RPMI7951 (cell line): Measurements from ENCODE around the gene ZNF540. TPM values are rescaled to one million over a fixed set of nuclear protein-coding genes. Genes with fewer than 3 reads are reported as not detected.
A peak's percentile ranks its signal among the peaks of the same experiment; 100 is the strongest.
"Not testable (repeated sequence)": the region's sequence is repeated elsewhere in the genome, so short reads cannot be mapped to it uniquely, and the experiment has no call there.

ENCODE experiments used
- DNase-seq: peaks from one replicate; pipeline ENCODE4 v3.0.0-alpha.2; 2012; ENCODE audit warnings: low read depth
- total RNA-seq: library from RNA; depleted of rRNA; stranded (reverse); fragments of >200 nt; shearing (Covaris generic); gene quantifications from 2 replicates; pipeline ENCODE4 v1.2.3, GENCODE V29; 2014; rRNA removed

ZNF540 gene
- 0.78 and 0.96 TPM in 2 replicates for total RNA-seq

DNA sequence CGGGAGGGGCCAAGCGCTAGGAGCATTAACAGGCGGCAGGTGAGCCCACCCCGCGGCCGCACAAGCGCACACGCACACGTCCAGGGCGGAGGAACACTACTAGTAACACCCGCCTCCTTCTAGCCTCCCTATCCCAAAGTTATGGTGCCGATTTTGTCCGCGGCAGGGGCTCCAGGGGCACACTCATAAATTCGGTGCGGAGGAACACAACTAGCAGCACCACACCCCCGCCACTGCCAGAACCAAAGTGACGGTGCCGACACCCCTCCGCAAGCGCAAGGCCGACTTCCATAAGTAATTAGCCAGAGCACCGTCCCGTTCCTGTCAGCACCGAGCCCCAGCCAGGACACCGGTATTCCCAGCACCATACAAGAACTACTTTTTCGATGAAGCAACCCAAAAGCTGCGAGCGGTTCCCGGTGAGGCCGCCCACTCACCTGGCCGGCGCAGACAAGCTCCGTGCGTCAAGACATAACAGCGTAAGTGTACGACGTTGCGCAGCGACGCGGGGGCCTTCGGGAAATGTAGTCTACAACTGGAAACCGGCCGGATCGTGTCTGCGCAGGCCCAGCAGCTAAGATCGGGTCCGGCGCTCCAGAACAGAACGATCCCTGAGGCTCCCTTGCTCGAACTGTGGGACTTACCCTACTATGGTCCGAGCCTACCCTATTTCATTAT, at the start of gene ZNF540, which contains the start of gene ZNF571:
ZNF540 (plus strand) TSS at position 573 of the 678 bp plus-strand sequence. CDS start 3,572 bp downstream, outside the sequence.
ZNF571 (minus strand) TSS at position 489 of the 678 bp plus-strand sequence. CDS start 8,116 bp downstream, outside the sequence.
- peak; percentile 88 for DNase-seq

DNA sequence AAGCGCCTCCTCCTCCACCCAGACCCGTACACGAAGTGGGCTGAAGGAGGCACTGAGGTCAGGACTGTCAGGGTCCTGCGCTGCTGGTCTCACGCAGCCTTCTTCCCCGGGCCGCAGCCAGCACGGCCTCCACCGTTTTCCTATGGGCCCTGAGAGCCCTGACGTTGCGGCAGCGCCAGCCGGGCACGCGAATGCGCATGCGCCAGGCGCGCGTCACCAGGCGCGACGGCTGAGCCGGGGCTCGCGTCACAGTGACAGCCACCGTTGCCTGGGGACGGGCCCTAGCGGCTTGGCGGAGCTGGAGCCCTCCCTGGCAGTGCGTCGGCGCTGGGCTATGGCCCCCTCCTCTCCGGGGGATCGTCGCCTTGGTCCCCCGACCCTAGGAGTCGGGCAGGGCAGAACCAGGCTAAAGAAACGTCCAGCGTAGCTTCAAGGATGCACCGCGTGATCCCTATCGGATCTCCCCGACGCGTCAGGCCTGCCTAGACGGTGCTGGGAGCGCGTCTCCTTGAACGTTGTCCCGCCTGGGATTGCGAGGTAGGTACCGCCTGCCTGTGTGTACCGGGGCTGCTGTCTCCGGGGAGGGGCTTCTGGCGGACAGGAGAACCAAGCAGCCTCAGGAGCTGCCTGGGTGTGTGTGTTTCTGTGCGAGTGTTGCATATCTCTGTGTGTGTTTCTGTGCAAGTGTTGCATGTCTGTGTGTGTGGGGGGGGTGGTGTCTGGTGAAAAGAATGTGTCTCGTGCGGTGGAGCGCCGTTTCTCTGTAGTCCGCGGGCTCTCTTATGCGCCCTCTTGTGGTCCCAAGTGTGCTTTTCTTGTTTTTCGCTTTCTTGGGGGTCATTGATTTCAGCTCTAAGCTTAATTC, 43.3 kb upstream of the ZNF540 start:
- peak; percentile 68 for DNase-seq

DNA sequence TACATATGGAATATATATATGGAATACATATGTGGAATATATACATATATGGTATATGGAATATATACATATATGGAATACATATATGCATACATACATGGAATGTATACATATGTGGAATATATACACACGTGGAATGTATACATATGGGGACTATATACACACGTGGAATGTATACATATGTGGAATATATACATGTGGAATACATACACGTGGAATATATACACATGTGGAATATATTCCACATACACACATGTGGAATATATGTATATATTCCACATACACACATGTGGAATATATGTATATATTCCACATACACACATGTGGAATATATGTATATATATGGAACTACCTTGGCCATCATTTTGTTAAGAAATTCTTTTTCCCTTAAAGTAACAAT, 31.2 kb upstream of the ZNF540 start:
- DNase-seq: no peak

DNA sequence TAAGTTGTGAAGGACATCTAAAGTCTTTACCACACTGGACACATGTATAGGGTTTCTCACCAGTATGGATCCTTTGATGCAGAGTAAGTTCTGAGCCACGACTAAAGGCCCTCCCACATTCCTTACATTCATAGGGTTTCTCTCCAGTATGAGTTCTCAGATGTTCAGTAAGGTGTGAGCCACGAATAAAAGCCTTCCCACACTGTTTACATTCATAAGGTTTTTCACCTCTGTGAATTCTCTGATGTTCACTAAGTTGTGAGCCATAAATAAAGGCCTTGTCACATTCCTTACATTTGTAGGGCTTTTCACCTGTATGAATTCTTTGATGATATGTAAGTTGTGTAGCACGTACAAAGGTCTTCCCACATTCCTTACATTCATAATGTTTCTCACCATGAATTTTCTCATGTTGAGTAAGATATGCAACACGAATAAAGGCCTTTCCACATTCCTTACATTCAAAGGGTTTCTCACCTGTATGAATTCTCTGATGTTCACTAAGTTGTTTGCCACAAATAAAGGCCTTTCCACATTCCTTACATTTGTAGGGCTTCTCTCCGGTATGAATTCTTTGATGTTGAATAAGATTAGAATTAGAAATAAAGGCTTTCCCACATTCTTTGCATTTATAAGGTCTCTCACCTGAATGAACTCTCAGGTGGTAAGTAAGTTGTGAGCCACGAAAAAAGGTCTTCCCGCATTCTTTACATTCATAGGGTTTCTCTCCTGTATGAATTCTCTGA, 29.9 kb upstream of the ZNF540 start:
- no peak for DNase-seq

DNA sequence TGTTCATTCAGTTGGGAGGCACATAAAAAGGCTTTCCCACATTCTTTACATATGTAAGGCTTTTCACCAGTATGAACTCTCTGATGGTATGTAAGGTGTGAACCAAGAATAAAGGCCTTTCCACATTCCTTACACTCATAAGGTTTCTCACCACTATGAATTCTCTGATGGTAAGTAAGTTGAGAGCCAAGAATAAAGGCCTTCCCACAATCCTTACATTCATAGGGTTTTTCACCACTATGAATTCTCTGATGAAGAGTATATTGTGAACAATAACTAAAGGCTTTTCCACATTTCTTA, 29.4 kb upstream of the ZNF540 start:
- DNase-seq: no peak

DNA sequence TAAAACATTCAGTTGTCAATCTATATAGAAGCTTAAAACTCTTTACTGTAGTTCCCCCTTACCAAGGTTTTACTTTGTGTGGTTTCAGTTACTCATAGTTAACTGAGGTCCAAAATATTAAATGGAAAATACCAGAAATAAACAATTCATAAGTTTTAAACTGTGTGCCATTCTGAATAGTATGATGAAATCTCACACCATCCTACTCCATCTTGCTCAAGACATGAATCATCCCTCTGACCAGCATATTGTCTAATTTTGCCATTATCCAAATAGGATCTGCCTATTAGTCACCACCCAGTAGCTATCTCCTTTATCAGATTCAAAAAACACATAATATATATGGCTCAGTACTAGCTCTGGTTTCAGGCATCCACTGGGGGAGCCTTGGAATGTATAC, 22.5 kb upstream of the ZNF540 start:
- peak; percentile 25 for DNase-seq

DNA sequence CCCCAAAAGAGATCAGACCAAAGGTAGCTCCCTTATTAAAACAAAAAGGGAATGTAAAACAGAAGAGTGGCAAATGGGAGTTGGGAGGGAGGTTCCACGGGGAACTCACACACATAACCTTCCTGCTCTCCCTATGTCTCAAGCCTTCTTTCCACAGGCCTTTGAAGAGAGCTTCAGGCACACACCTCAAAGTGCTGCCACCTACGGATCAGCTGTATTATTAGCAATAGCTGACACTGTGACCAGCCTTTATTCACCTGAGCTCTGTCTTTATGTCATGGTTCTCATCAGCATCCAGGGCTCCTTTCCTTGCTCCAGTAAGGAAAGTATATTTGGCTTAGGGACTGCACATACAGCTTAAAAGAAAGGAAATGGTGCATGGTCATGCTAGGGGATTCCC, 11.3 kb upstream of the ZNF540 start:
- no peak for DNase-seq

DNA sequence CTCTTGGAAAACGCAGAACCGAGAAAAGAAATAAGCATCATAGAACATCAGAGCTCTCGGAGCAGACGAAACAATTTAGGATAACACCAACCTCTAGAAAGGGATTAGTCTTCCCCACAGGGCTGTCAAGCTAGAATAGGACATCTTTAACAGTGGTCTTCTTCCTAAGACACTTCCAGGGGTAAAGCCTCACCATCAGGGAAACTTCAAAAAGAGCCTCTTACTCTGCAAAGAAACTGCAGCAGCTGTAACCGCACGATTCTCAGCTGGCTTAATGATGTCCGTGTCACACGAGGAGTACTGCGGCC, 726 bp upstream of the ZNF540 start:
- no peak for DNase-seq

DNA sequence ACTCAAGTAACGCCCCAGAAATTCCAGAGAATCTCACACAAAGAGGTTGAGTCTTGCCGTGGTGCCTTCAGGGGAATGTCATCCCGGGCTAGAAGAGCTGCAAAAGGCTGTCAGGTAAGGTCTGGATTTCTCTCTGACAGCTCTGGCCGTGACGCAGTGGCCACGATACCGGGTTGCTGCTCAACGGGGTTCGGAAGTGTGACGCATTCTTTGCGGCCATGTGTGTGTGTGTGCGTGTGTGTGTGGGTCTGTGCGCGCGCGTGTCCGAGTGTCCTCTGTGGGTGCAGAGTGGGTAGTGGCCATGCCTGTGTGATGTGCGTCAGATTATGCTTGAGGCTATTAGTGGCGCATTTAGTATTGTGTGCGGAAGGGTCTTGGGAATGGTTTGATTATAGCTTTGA, 306 bp downstream of the ZNF540 start:
- DNase-seq: peak; percentile 62

DNA sequence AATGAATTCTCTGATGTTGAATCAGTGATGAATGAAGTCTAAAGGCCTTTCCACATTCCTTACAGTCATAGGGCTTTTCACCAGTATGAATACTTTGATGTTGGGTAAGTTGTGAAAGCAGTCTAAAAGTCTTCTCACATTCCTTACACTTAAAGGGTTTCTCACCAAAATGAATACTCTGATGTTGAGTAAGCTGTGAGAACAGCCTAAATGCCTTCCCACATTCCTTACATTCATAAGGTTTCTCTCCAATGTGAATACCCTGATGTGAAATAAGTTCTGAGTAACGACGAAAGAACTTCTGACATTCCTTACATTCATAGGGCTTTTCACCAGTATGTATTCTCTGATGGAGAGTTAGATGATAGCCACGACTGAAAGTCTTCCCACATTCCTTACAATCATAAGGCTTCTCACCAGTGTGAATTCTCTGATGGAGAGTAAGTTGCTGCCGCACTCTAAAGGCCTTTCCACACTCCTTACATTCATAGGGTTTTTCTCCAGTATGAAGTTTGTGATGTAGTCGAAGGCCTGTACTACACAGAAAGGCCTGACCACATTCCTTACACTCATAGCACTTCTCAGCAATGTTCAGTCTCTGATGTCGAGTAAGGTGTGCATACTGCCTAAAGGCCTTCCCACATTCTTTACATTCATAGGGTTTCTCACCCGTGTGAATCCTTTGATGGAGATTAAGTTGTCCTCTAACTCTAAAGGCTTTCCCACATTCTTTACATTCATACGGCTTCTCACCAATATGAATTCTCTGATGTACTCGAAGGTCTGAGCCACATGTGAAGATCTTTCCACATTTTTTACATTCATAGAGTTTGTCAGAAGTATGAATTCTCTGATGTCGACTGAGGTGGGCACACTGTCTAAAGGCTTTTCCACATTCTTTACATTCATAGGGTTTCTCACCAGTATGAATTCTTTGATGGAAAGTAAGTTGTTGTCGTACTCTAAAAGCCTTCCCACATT, 40.7 kb downstream of the ZNF540 start:
- DNase-seq: peak; percentile 3

DNA sequence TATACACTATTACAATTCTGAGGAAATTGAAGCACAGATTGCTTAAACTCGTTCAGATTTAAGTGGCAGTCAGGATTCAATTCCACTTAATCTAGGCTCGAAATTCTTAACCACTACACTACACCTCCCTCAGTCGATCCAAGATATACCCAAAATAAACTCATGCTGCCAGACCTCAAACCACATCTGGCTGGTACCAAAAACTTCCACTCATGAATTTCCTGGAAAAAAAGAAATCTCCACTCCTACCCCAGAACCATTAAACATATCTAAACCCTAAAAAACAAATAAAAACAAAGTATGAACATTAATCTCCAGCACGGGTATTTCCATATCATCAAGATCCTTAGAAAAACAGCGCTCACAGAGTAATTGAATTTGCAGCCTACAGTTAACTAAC, 59.4 kb downstream of the ZNF540 start:
- DNase-seq: peak; percentile 32

DNA sequence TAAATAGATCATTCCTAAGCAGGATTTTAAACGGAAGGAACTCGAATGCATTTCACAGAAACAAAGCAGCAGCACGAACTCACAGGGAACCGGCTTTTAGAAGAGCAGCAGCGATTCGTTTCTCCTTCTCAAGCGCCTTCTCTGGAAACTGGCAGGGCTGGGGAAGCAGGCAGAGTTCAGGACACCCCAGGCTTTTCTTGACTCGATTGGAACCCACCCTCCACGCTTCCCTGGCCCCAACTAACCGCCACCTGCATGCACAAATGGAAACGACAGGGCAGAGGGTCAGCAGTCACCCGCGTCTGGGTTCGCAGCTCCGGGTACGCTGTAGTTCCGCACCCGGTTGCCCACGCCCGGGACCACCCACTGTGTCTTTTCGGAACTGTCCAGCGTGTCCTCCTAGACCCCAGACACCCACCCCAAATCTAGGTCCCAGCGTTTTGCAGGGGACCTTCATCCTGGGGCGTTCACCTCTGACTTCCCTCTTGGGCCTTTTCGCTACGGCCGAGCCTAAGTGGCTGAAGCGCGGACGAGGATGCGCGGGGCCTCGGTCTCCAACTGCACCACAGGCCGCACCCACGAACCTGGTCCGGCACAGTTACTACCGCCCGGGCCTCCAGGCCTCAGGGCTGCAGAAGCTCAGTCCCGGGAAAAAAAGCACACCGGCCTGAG, 60.1 kb downstream of the ZNF540 start:
- peak; percentile 48 for DNase-seq

DNA sequence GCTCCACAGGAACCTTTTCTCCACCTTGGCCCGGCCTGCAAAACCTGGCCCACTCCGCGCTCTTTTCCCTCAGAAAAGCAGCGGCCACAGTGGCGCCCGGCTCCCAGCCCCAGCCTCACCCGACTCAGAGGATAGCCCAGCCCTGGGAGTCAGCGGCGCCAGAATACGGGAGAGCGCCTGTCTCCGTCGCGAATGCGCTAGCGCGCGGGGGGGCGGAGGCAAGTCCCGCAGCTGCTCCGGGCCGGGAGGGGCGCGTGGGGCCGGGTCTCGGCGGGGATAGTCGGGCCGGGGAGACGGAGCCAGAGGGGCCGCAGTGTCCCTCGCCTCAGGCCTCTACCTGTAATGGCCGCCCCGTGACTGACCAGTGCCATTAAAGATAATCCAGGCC, 60.6 kb downstream of the ZNF540 start, which contains the start of gene ZFP30:
ZFP30 (minus strand) TSS at position 165 of the 388 bp plus-strand sequence. CDS start 7,643 bp downstream, outside the sequence.
- peak; percentile 91 for DNase-seq

DNA sequence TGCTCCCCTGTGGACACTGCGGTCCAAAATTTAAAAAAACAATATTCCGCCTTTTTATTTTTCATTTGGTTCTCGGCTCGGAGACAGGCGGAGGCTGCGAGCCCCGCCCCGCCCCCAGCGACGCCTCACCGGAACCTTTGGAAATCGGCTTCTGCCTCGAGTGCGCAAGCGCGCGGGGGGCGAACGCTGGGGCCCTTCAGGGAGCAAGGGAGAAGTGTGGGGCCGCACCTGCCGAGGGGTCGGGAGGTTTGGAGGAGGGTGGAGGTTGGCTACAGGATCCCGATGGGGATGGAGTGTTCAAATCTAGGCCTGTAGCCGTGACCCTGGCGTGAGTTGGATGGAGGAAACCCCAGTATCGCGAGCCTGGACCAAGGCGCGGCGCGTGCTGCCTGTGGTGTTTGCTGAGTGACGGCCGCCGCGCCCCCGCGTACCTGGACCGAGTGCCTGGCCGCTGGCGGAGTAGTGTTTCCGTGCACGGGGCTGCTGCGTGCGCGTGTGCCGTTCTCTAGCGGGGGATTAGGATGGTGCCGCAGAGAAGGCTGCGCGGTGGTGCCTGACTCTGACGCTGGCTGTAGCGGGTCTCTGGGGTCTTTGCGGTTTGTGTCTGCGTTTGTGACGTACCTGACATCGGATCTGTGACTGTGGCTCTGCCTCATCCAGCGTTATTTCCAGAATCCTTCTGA, 61.2 kb downstream of the ZNF540 start:
- DNase-seq: peak; percentile 84

DNA sequence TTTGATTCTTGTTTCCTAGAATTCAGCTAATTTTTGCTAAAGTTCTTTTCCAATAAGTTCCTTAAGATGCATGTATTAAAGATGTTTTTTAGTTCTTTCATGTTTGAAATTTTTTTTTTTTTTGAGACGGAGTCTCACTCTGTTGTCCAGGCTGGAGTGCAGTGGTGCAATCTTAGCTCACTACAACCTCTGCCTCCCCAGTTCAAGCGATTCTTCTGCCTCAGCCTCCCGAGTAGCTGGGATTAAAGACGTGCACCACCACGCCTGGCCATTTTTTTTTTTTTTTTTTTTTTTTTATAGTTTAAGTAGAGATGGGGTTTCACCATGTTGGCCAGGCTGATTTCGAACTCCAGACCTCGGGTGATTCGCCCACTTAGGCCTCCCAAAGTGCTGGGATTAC, 62.5 kb downstream of the ZNF540 start:
- not testable (repeated sequence) for DNase-seq

Other genes with a start within 250 kb of the ZNF540 start
- 3.4 and 4.7 TPM in 2 replicates for gene ZNF527, start 223.8 kb upstream of the ZNF540 start, total RNA-seq
- gene ZNF569, start 127.4 kb upstream of the ZNF540 start, total RNA-seq: 12.5 and 17.9 TPM in 2 replicates
- 5.7 and 8.1 TPM in 2 replicates for gene ZNF570, start 125.5 kb upstream of the ZNF540 start, total RNA-seq
- gene ZNF793, start 87.9 kb upstream of the ZNF540 start, total RNA-seq: 0.24 and 0.49 TPM in 2 replicates
- gene ZNF571, start 84 bp upstream of the ZNF540 start, total RNA-seq: 2.6 and 4.2 TPM in 2 replicates
- gene ZFP30, start 60.6 kb downstream of the ZNF540 start, total RNA-seq: 12.4 and 21.8 TPM in 2 replicates
- gene ZNF607, start 124.9 kb downstream of the ZNF540 start, total RNA-seq: 2.8 and 3.3 TPM in 2 replicates
- 3.1 and 4.9 TPM in 2 replicates for gene ZNF573, start 184.7 kb downstream of the ZNF540 start, total RNA-seq